WTC11 (cell line): Measurements from ENCODE around the gene DNAJB12. TPM values are rescaled to one million over a fixed set of nuclear protein-coding genes. Genes with fewer than 3 reads are reported as not detected.

Experiments
- ATAC-seq: fragments of 200-7000 bp; cut with Tn5 transposase; 2 replicates; pipeline ENCODE4 v1.10.0; 2021; ENCODE audit warnings: mild to moderate bottlenecking, moderate library complexity
- CTCF ChIA-PET: fragments of 300-600 bp; sonication (Branson Sonifier 250); formaldehyde crosslinking; loops from one replicate; lab custom pipeline; 2021; ENCODE audit warnings: antibody characterized with exemption; lab: Charles Lee
- POLR2A ChIA-PET: fragments of 350-600 bp; sonication (Branson Sonifier 250); formaldehyde crosslinking; loops from one replicate; lab custom pipeline; 2021; ENCODE audit warnings: antibody characterized with exemption; lab: Charles Lee
- DNase-seq: peaks from one replicate; pipeline ENCODE4 v3.0.0; 2021; ENCODE audit warnings: low spot score
- H3K27ac Mint-ChIP-seq: 2 replicates; pipeline ENCODE4 v1.8.0; 2021; ENCODE audit warnings: mixed read lengths
- H3K27me3 Mint-ChIP-seq: 2 replicates; pipeline ENCODE4 v1.8.0; 2021; ENCODE audit warnings: low read depth, mild to moderate bottlenecking, moderate library complexity, mixed read lengths
- H3K36me3 Mint-ChIP-seq: 2 replicates; pipeline ENCODE4 v1.8.0; 2021; ENCODE audit warnings: mixed read lengths
- H3K4me1 Mint-ChIP-seq: 2 replicates; pipeline ENCODE4 v1.8.0; 2022; ENCODE audit warnings: mixed read lengths
- H3K4me3 Mint-ChIP-seq: 2 replicates; pipeline ENCODE4 v1.8.0; 2021; ENCODE audit warnings: mild to moderate bottlenecking, moderate library complexity, mixed read lengths
- H3K9me3 Mint-ChIP-seq: 2 replicates; pipeline ENCODE4 v1.8.0; 2021; ENCODE audit warnings: mixed read lengths
- ARID4B ChIP-seq: sonication (generic); formaldehyde crosslinking; IDR thresholded peaks from 2 replicates; pipeline ENCODE4 v1.8.0; 2023; ENCODE audit warnings: missing genetic modification reagents, mild to moderate bottlenecking, borderline replicate concordance
- ATF2 ChIP-seq: sonication (generic); formaldehyde crosslinking; IDR thresholded peaks from 2 replicates; pipeline ENCODE4 v1.8.1; 2022; ENCODE audit warnings: low read depth, missing genetic modification reagents, borderline replicate concordance
- ELF4 ChIP-seq: sonication (generic); formaldehyde crosslinking; IDR thresholded peaks from 2 replicates; pipeline ENCODE4 v1.8.1; 2022; ENCODE audit warnings: low read depth, mild to moderate bottlenecking, moderate library complexity, missing genetic modification reagents
- EMX1 ChIP-seq: fragments of 250-450 bp; sonication (Bioruptor Pico); IDR thresholded peaks from 2 replicates; pipeline ENCODE4 v1.8.0; 2021; ENCODE audit warnings: mild to moderate bottlenecking
- ETV6 ChIP-seq: sonication (generic); formaldehyde crosslinking; IDR thresholded peaks from 2 replicates; pipeline ENCODE4 v1.8.1; 2022; ENCODE audit warnings: mild to moderate bottlenecking, missing genetic modification reagents
- KAT7 ChIP-seq: sonication (generic); formaldehyde crosslinking; IDR thresholded peaks from 2 replicates; pipeline ENCODE4 v1.8.1; 2023; ENCODE audit warnings: missing genetic modification reagents, mild to moderate bottlenecking, borderline replicate concordance
- MYBL2 ChIP-seq: sonication (generic); formaldehyde crosslinking; IDR thresholded peaks from 2 replicates; pipeline ENCODE4 v1.8.1; 2023; ENCODE audit warnings: mild to moderate bottlenecking, moderate library complexity, missing genetic modification reagents
- NFATC4 ChIP-seq: fragments of 250-450 bp; sonication (Bioruptor Pico); IDR thresholded peaks from 2 replicates; pipeline ENCODE4 v1.9.0; 2021; ENCODE audit warnings: mild to moderate bottlenecking
- OVOL2 ChIP-seq: fragments of 250-450 bp; sonication (Bioruptor Pico); IDR thresholded peaks from 2 replicates; pipeline ENCODE4 v1.9.0; 2021; ENCODE audit warnings: mild to moderate bottlenecking, borderline replicate concordance
- PRRX2 ChIP-seq: fragments of 250-450 bp; sonication (Bioruptor Pico); IDR thresholded peaks from 2 replicates; pipeline ENCODE4 v1.8.0; 2021; ENCODE audit warnings: mild to moderate bottlenecking
- RELA ChIP-seq: sonication (generic); formaldehyde crosslinking; IDR thresholded peaks from 2 replicates; pipeline ENCODE4 v1.8.1; 2022; ENCODE audit warnings: missing genetic modification reagents, mild to moderate bottlenecking, borderline replicate concordance
- RORB ChIP-seq: fragments of 250-450 bp; sonication (Bioruptor Pico); IDR thresholded peaks from 2 replicates; pipeline ENCODE4 v1.9.0; 2021; ENCODE audit warnings: mild to moderate bottlenecking
- TP53 ChIP-seq: sonication (generic); formaldehyde crosslinking; IDR thresholded peaks from 2 replicates; pipeline ENCODE4 v1.8.1; 2023; ENCODE audit warnings: mild to moderate bottlenecking, missing genetic modification reagents
- USF1 ChIP-seq: sonication (generic); formaldehyde crosslinking; IDR thresholded peaks from 2 replicates; pipeline ENCODE4 v1.8.0; 2022; ENCODE audit warnings: mild to moderate bottlenecking, missing genetic modification reagents
- ZNF219 ChIP-seq: sonication (generic); formaldehyde crosslinking; IDR thresholded peaks from 2 replicates; pipeline ENCODE4 v1.8.0; 2023; ENCODE audit warnings: missing genetic modification reagents, mild to moderate bottlenecking, borderline replicate concordance
- ZNF232 ChIP-seq: sonication (generic); formaldehyde crosslinking; IDR thresholded peaks from 2 replicates; pipeline ENCODE4 v1.8.0; 2022; ENCODE audit warnings: mild to moderate bottlenecking, missing genetic modification reagents
- ZNF281 ChIP-seq: sonication (generic); formaldehyde crosslinking; IDR thresholded peaks from 2 replicates; pipeline ENCODE4 v1.8.0; 2023; ENCODE audit warnings: mild to moderate bottlenecking, missing genetic modification reagents
- ZNF396 ChIP-seq: fragments of 250-450 bp; sonication (Bioruptor Pico); IDR thresholded peaks from 2 replicates; pipeline ENCODE4 v1.8.0; 2021; ENCODE audit warnings: mild to moderate bottlenecking, moderate library complexity, borderline replicate concordance
- ZNF416 ChIP-seq: fragments of 250-450 bp; sonication (Bioruptor Pico); IDR thresholded peaks from 2 replicates; pipeline ENCODE4 v1.9.0; 2021; ENCODE audit warnings: mild to moderate bottlenecking, inconsistent platforms
- ZNF512 ChIP-seq: sonication (generic); formaldehyde crosslinking; IDR thresholded peaks from 2 replicates; pipeline ENCODE4 v1.8.1; 2022; ENCODE audit warnings: missing genetic modification reagents, borderline replicate concordance
- ZSCAN18 ChIP-seq: fragments of 250-450 bp; sonication (Bioruptor Pico); IDR thresholded peaks from 2 replicates; pipeline ENCODE4 v2.1.2; 2022; ENCODE audit warnings: mild to moderate bottlenecking, moderate library complexity
- total RNA-seq: library from RNA; stranded (reverse); gene quantifications from 3 replicates; pipeline ENCODE4 v1.2.3, GENCODE V29; 2021

Gene DNAJB12
- total RNA-seq, 1 experiment from 2014 or later = 21.6 TPM

GRCh38 chr10:72323771-72324191 is 30.9 kb downstream of the DNAJB12 start (continued):
- TF ChIP-seq ATF2 = no peak
- no peak for TF ChIP-seq ZNF416 (CRISPR knock-in tag)
- TF ChIP-seq OVOL2 (CRISPR knock-in tag) = no peak

- no peak for TF ChIP-seq MYBL2 (CRISPR knock-in tag)
- TF ChIP-seq KAT7 = no peak
- TF ChIP-seq ZNF219 = no peak
- TF ChIP-seq ARID4B = no peak
- no peak for TF ChIP-seq ZNF232 (CRISPR knock-in tag)
- no peak for TF ChIP-seq ZNF396 (CRISPR knock-in tag)
- TF ChIP-seq RORB (CRISPR knock-in tag) = no peak
- no peak for TF ChIP-seq EMX1
- TF ChIP-seq ETV6 (CRISPR knock-in tag) = no peak
- TF ChIP-seq RELA = no peak
- no peak for TF ChIP-seq ZNF512 (CRISPR knock-in tag)
- TF ChIP-seq TP53 (CRISPR knock-in tag) = no peak
- peaks cover 53% of the 10 kb centered on the region for H3K4me1 Mint-ChIP-seq
- H3K27me3 Mint-ChIP-seq = no peaks in the 10 kb centered on the region
- ChIA-PET POLR2A (interaction anchor here (0.6 to 6.0 kb wide), 4 partner anchors 9 to 62 kb away, joined by 3 to 161 read pairs (median 4); partner anchors contain the start of gene DDIT4), CTCF (no interaction called here)
- no peak for ATAC-seq
- DNase-seq = no peak
- H3K36me3 Mint-ChIP-seq = no peaks in the 10 kb centered on the region
- no peak overlapping the region for H3K27ac Mint-ChIP-seq
- no peak overlapping the region for H3K4me3 Mint-ChIP-seq
- H3K9me3 Mint-ChIP-seq = peaks cover 5% of the 10 kb centered on the region; the same call in 1 of the 2 replicates
Measured at GRCh38 chr10:72323108-72323749, 31.5 kb downstream of the DNAJB12 start.

- DNase-seq = no peak
- Mint-ChIP-seq H3K9me3 (peaks cover 5% of the 10 kb centered on the region; the same call in 1 of the 2 replicates), H3K4me1 (peaks cover 49% of the 10 kb centered on the region), H3K27me3 (no peaks in the 10 kb centered on the region), H3K36me3 (no peaks in the 10 kb centered on the region), H3K27ac (no peak overlapping the region; the same call in 1 of the 2 replicates), H3K4me3 (no peak overlapping the region)
- ChIA-PET POLR2A (interaction anchor here (0.6 to 6.0 kb wide), 7 partner anchors 9 to 107 kb away, joined by 3 to 161 read pairs (median 16); partner anchors contain the start of genes ANAPC16, ASCC1 and DDIT4), CTCF (interaction anchor here (1.6 to 4.1 kb wide), 5 partner anchors 47 to 274 kb away, joined by 5 to 21 read pairs (median 15); partner anchors contain the start of gene DDIT4)
- ATAC-seq = no peak
- TF ChIP-seq PRRX2 (CRISPR knock-in tag) = no peak
- no peak for TF ChIP-seq NFATC4 (CRISPR knock-in tag)
- TF ChIP-seq USF1 (CRISPR knock-in tag) = no peak
- no peak for TF ChIP-seq ZNF281 (CRISPR knock-in tag)
- no peak for TF ChIP-seq ELF4 (CRISPR knock-in tag)
- TF ChIP-seq ZSCAN18 (CRISPR knock-in tag) = no peak
Measured at GRCh38 chr10:72322280-72323058, 32.2 kb downstream of the DNAJB12 start.
